Measurements from ENCODE around the gene RBM33.
"Not testable (repeated sequence)": the region's sequence is repeated elsewhere in the genome, so short reads cannot be mapped to it uniquely, and the experiment has no call there.

Gene RBM33

DNA sequence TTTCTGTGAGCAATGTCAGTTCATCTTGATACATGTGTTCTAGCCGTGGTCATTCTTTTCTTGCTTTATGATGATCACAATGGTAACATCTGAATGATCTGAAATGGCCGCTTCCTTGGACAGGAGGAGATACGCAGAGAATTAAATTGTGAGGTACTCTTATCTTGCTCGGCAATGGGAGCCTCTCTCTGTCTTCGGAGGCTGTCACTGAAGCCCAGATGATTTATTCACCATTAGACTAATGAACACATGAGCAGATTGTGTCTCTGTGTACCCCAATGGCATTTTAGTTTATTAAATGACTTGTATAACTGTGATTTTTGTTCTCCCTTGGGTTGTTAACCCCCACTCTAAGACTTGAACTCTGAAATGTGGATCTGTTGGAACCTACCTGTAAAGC, 38.6 kb downstream of the RBM33 start:
- Histone ChIP-seq H3K4me3 (ENCODE audit: severe bottlenecking) (no peak overlapping the region), H3K4me1 (ENCODE audit: insufficient read depth, poor library complexity, severe bottlenecking) (no peaks in the 10 kb centered on the region), H3K27me3 (ENCODE audit: insufficient read depth, poor library complexity, severe bottlenecking) (no peaks in the 10 kb centered on the region), H3K36me3 (ENCODE audit: low read depth) (peaks cover 67% of the 10 kb centered on the region), H3K27ac (ENCODE audit: poor library complexity, severe bottlenecking) (no peak overlapping the region), H3K9me3 (ENCODE audit: severe bottlenecking) (no peaks in the 10 kb centered on the region)
- DNase-seq (ENCODE audit: low spot score) (no peak), ATAC-seq (ENCODE audit: low read depth) (no peak)
- TF ChIP-seq, protein P1, sequence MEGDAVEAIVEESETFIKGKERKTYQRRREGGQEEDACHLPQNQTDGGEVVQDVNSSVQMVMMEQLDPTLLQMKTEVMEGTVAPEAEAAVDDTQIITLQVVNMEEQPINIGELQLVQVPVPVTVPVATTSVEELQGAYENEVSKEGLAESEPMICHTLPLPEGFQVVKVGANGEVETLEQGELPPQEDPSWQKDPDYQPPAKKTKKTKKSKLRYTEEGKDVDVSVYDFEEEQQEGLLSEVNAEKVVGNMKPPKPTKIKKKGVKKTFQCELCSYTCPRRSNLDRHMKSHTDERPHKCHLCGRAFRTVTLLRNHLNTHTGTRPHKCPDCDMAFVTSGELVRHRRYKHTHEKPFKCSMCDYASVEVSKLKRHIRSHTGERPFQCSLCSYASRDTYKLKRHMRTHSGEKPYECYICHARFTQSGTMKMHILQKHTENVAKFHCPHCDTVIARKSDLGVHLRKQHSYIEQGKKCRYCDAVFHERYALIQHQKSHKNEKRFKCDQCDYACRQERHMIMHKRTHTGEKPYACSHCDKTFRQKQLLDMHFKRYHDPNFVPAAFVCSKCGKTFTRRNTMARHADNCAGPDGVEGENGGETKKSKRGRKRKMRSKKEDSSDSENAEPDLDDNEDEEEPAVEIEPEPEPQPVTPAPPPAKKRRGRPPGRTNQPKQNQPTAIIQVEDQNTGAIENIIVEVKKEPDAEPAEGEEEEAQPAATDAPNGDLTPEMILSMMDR (IDR thresholded peaks at IDR 0.05; ENCODE audit: poor library complexity, severe bottlenecking) = no peak

DNA sequence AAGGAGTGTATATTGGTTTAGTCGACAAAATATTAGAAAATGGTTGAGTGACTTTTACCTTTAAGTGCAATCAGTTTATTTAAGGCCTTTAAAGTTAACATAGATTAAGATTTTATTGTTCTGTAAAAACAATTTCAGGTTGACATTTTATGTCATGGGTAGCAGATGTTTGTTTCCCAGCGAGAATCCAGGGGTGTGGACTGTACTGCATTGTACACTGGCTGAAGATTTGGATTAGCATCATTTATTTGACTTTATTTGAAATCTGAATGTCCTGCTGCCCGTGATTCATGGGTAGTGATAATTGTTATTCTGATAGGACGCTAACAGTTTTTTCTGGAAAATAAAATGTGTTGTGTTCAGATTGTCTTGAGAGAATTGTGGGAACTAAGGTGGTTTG, 39.3 kb downstream of the RBM33 start:
- Histone ChIP-seq H3K27ac (ENCODE audit: poor library complexity, severe bottlenecking) (no peak overlapping the region), H3K36me3 (ENCODE audit: low read depth) (peaks cover 61% of the 10 kb centered on the region), H3K27me3 (ENCODE audit: insufficient read depth, poor library complexity, severe bottlenecking) (no peaks in the 10 kb centered on the region), H3K4me3 (ENCODE audit: severe bottlenecking) (no peak overlapping the region), H3K9me3 (ENCODE audit: severe bottlenecking) (no peaks in the 10 kb centered on the region), H3K4me1 (ENCODE audit: insufficient read depth, poor library complexity, severe bottlenecking) (no peaks in the 10 kb centered on the region)
- ATAC-seq (ENCODE audit: low read depth) (no peak), DNase-seq (ENCODE audit: low spot score) (no peak)
- TF ChIP-seq, protein P1 (IDR thresholded peaks at IDR 0.05; ENCODE audit: poor library complexity, severe bottlenecking) = no peak

DNA sequence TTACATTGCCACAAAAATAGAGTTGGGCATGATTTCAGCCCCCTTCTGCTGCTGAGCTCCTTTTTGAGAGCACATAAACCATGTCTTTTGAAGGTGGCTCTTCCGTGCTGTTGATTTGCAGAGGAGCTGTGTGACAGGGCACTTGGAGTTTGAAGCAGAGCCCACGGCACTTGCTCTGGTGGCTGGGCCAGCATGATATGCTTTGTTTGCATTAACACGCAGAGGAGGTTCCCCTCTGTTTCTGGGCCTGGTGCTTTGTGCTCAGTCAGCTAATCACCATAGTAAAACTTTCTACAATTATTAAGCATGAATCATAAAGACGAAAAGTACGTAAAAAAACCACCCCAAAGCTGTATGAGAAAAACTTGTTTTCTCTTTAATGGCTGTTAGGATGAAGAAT, 40.1 kb downstream of the RBM33 start:
- ATAC-seq (ENCODE audit: low read depth) = no peak
- no peaks in the 10 kb centered on the region for H3K9me3 ChIP-seq (ENCODE audit: severe bottlenecking)
- H3K4me1 ChIP-seq (ENCODE audit: insufficient read depth, poor library complexity, severe bottlenecking) = no peaks in the 10 kb centered on the region
- no peak for DNase-seq (ENCODE audit: low spot score)
- TF ChIP-seq, protein P1 (IDR thresholded peaks at IDR 0.05; ENCODE audit: poor library complexity, severe bottlenecking) = no peak
- H3K36me3 ChIP-seq (ENCODE audit: low read depth) = peaks cover 53% of the 10 kb centered on the region
- H3K27ac ChIP-seq (ENCODE audit: poor library complexity, severe bottlenecking) = no peak overlapping the region
- H3K4me3 ChIP-seq (ENCODE audit: severe bottlenecking) = no peak overlapping the region
- H3K27me3 ChIP-seq (ENCODE audit: insufficient read depth, poor library complexity, severe bottlenecking) = no peaks in the 10 kb centered on the region

DNA sequence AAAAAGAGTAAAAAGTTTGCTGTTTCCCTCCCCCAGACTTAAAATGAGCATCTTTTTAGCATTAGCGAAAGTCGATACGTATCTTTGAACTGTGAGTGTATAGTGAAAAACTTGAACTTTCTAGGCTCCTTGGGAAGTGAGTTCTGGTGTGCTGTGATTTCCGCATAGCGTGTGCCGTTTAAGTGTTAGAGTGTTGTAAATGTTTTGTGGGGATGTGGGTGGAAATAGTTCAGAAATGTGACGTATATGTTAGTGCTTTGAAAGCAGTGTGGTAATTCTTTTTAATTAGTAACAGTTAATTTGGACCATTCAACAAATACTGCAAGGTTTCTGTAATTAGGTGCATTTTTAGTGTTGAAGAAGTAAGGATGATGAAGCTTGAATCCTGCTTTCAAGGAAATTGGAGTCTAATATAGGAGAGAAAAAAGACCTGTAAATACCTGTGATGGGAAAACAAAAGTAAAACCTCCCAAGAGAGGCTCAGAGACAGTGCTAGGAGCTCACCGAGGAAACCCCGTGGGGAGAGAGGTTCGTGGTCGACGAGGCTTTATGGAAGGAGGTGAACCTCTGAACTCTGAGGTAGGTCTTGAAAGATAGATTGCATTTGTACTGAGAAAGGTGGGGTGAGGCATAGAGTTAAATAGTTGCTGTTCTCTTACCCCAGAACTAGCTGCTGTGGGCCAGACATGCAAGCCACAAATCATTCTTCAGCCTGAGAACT, 40.8 kb downstream of the RBM33 start:
- no peaks in the 10 kb centered on the region for H3K4me1 ChIP-seq (ENCODE audit: insufficient read depth, poor library complexity, severe bottlenecking)
- TF ChIP-seq, protein P1 (IDR thresholded peaks at IDR 0.05; ENCODE audit: poor library complexity, severe bottlenecking) = no peak
- H3K27ac ChIP-seq (ENCODE audit: poor library complexity, severe bottlenecking) = no peak overlapping the region
- no peak overlapping the region for H3K4me3 ChIP-seq (ENCODE audit: severe bottlenecking)
- no peak for ATAC-seq (ENCODE audit: low read depth)
- no peak for DNase-seq (ENCODE audit: low spot score)
- H3K27me3 ChIP-seq (ENCODE audit: insufficient read depth, poor library complexity, severe bottlenecking) = no peaks in the 10 kb centered on the region
- H3K36me3 ChIP-seq (ENCODE audit: low read depth) = peaks cover 46% of the 10 kb centered on the region
- no peaks in the 10 kb centered on the region for H3K9me3 ChIP-seq (ENCODE audit: severe bottlenecking)

DNA sequence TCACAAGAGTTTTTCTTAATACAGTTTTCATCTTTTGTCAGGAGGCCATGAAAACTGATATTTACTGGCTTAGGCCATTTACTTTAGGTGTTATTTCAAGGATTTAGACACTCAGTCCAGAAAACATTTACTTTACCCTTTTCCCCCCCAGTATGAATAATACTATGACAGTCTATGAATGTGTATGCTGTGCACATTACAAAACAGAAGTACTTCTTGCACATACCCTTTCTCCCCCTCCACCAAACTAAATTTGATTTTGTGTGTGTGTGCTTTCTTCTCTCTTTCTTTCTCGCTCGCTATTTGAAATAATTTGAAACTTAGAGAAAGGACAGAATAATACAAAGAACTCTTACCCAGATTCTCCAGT, 41.3 kb downstream of the RBM33 start:
- H3K36me3 ChIP-seq (ENCODE audit: low read depth) = peaks cover 41% of the 10 kb centered on the region
- TF ChIP-seq, protein P1 (IDR thresholded peaks at IDR 0.05; ENCODE audit: poor library complexity, severe bottlenecking) = no peak
- DNase-seq (ENCODE audit: low spot score) = no peak
- H3K27me3 ChIP-seq (ENCODE audit: insufficient read depth, poor library complexity, severe bottlenecking) = no peaks in the 10 kb centered on the region
- H3K4me3 ChIP-seq (ENCODE audit: severe bottlenecking) = no peak overlapping the region
- ATAC-seq (ENCODE audit: low read depth) = no peak
- H3K4me1 ChIP-seq (ENCODE audit: insufficient read depth, poor library complexity, severe bottlenecking) = no peaks in the 10 kb centered on the region
- H3K9me3 ChIP-seq (ENCODE audit: severe bottlenecking) = no peaks in the 10 kb centered on the region
- no peak overlapping the region for H3K27ac ChIP-seq (ENCODE audit: poor library complexity, severe bottlenecking)

DNA sequence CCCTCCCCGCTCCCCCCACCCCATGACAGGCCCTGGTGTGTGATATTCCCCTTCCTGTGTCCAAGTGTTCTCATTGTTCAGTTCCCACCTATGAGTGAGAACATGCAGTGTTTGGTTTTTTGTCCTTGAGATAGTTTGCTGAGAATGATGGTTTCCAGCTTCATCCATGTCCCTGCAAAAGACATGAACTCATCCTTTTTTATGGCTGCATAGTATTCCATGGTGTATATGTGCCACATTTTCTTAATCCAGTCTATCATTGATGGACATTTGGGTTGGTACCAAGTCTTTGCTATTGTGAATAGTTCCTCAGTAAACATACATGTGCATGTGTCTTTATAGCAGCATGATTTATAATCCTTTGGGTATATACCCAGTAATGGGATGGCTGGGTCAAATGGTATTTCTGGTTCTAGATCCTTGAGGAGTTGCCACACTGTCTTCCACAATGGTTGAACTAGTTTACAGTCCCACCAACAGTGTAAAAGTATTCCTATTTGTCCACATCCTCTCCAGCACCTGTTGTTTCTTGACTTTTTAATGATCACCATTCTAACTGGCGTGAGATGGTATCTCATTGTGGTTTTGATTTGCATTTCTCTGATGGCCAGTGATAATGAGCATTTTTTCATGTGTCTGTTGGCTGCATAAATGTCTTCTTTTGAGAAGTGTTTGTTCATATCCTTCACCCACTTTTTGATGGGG, 42.3 kb downstream of the RBM33 start:
- not testable (repeated sequence) for H3K4me1 ChIP-seq (ENCODE audit: insufficient read depth, poor library complexity, severe bottlenecking); DNase-seq (ENCODE audit: low spot score); ATAC-seq (ENCODE audit: low read depth); H3K27me3 ChIP-seq (ENCODE audit: insufficient read depth, poor library complexity, severe bottlenecking); H3K9me3 ChIP-seq (ENCODE audit: severe bottlenecking); H3K4me3 ChIP-seq (ENCODE audit: severe bottlenecking); H3K27ac ChIP-seq (ENCODE audit: poor library complexity, severe bottlenecking)
- peaks cover 31% of the 10 kb centered on the region for H3K36me3 ChIP-seq (ENCODE audit: low read depth)

DNA sequence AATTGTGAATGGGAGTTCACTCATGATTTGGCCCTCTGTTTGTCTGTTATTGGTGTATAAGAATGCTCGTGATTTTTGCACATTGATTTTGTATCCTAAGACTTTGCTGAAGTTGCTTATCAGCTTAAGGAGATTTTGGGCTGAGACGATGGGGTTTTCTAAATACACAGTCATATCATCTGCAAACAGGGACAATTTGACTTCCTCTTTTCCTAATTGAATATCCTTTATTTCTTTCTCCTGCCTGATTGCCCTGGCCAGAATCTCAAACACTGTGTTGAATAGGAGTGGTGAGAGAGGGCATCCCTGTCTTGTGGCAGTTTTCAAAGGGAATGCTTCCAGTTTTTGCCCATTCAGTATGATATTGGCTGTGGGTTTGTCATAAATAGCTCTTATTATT, 43.8 kb downstream of the RBM33 start:
- DNase-seq (ENCODE audit: low spot score); H3K4me1 ChIP-seq (ENCODE audit: insufficient read depth, poor library complexity, severe bottlenecking); H3K9me3 ChIP-seq (ENCODE audit: severe bottlenecking); ATAC-seq (ENCODE audit: low read depth); H3K27me3 ChIP-seq (ENCODE audit: insufficient read depth, poor library complexity, severe bottlenecking); H3K4me3 ChIP-seq (ENCODE audit: severe bottlenecking); H3K27ac ChIP-seq (ENCODE audit: poor library complexity, severe bottlenecking): not testable (repeated sequence)
- peaks cover 20% of the 10 kb centered on the region for H3K36me3 ChIP-seq (ENCODE audit: low read depth)
